GM12864 (cell line): ENCODE data around the gene SPDYE6.
A peak's percentile ranks its signal among the peaks of the same experiment; 100 is the strongest.
"Not testable (repeated sequence)": the region's sequence is repeated elsewhere in the genome, so short reads cannot be mapped to it uniquely, and the experiment has no call there.

Source experiments
- DNase-seq: peaks from one replicate; pipeline ENCODE4 v3.0.0-alpha.2; 2011; ENCODE audit warnings: low read depth
- H3K4me3 ChIP-seq: 2 replicates; pipeline ENCODE4 v1.5.1; 2011; ENCODE audit warnings: mild to moderate bottlenecking, low read depth, low read length, control low read depth
- CTCF ChIP-seq: IDR thresholded peaks from 2 replicates; pipeline ENCODE4 v1.5.1; 2011; ENCODE audit warnings: low read depth, mild to moderate bottlenecking, moderate library complexity, low read length, control low read depth, inconsistent platforms; ENCODE audit errors: missing control alignments

Gene SPDYE6

GRCh38 chr7:102330666-102331460 is 25.4 kb downstream of the SPDYE6 start:
- not testable (repeated sequence) for DNase-seq, H3K4me3 ChIP-seq

DNA sequence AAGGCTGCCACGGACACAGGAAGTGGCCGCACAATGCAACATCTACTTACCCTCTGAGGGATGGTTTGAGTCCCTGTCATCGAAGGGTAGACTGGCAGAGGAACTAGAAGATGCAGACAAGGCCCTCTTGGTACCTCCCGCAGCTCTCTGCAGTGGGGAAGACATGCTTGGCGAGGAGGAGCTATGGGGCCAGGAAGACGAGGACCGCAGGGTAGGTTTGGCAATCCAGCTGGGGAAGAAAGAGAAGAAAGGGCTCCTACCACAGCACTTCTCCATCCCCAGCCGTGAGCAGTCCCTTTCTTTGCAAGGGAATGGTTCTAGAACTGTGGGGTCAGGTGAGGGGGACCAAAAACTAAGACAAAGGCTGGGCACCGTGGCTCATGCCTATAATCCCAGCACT is 26.9 kb downstream of the SPDYE6 start:
- not testable (repeated sequence) for DNase-seq, H3K4me3 ChIP-seq

GRCh38 chr7:102328863-102329262 is 27.4 kb downstream of the SPDYE6 start:
- not testable (repeated sequence) for H3K4me3 ChIP-seq, DNase-seq

- H3K4me3 ChIP-seq, DNase-seq: not testable (repeated sequence)
These were observed 29.1 kb downstream of the SPDYE6 start for GRCh38 chr7:102327183-102327582.

DNA sequence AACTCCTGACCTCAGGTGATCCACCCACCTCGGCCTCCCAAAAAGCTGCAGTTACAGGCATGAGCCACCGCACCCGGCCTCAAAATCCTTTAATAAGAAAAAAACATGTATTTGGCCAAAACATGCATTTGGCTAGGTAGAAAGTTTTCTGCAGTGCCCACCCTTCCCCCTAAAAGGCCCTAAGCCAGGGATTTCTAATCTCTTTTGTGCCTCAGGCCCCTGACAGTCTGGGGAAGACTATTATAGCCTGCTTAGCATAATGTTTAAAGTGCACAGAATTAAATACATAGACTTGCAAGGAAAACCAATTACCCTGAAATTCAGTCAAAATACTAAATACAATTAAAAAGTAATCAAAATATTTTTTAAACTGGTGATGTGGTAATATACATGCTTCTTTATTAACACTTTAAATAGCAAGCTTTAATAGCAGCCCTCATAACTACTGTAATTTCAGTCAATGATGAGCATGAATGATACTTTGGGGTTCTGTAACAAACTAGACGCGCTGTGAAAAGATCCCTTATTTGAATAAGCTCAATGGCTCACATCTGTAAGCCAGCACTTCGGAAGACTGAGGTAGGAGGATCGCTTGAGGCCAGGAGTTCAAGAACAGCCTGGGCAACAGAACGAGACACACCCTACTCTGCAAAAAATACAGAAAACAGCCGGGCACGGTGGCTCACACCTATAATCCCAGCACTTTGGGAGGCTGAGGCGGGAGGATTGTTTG is 29.9 kb downstream of the SPDYE6 start:
- H3K4me3 ChIP-seq: no peak overlapping the region
- peak; percentile 9 for TF ChIP-seq CTCF
- no peak for DNase-seq

DNA sequence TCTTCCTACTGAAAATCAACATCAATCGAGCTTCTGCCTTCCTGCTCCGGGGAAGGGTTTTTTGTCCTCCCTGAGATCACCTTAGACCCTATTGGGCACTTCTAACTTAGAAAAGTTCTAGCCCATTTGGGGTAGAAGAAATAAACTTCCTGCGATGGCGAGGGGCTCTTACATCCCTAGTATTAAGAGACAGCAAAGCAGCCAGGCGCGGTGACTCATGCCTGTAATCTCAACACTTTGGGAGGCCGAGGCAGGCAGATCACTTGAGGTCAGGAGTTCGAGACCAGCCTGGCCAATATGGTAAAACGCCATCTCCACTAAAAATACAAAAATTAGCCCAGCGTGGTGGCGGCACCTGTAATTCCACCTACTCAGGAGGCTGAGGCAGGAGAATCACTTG is 31.1 kb downstream of the SPDYE6 start:
- not testable (repeated sequence) for H3K4me3 ChIP-seq, DNase-seq

DNA sequence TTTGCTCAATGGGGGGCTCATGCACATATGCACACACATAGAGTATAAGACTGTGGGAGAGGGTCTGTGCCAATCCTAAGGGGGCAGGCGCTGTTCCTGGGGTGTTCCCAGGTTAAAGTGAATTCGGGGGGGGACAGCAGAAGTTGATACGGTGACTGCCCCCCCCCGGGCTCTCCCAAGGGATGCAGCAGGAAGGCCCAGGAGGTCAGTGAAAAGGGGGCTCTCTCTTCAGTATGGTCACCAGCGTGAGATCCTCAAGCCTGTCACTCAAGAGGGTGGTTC is 32.4 kb downstream of the SPDYE6 start:
- no peak for TF ChIP-seq CTCF
- no peak for DNase-seq
- no peak overlapping the region for H3K4me3 ChIP-seq

DNA sequence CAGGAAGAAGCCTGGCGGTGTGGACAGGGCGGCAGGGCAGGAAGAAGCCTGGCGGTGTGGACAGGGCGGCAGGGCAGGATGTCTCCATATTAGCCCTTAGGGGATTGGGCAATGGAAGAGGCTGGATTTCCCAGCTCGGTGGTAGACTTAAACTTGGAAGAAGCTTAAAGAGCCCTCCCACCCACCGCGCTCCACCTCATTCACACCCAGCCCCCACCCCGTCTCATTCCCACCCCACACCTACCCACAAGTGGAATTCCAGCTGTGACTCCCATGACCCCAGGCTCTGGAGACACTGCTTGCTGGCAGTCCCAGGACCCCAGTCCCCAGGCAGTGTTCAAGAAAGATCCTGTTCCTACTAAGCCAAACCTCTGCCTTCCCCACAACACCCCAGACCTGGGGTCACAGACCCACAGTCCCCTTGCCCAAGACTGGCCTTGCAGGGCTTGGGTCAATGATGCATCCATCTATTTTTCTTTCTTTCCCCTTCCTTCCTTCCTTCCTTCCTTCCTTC is 34.0 kb downstream of the SPDYE6 start:
- H3K4me3 ChIP-seq: no peak overlapping the region
- no peak for DNase-seq
- TF ChIP-seq CTCF: no peak

DNA sequence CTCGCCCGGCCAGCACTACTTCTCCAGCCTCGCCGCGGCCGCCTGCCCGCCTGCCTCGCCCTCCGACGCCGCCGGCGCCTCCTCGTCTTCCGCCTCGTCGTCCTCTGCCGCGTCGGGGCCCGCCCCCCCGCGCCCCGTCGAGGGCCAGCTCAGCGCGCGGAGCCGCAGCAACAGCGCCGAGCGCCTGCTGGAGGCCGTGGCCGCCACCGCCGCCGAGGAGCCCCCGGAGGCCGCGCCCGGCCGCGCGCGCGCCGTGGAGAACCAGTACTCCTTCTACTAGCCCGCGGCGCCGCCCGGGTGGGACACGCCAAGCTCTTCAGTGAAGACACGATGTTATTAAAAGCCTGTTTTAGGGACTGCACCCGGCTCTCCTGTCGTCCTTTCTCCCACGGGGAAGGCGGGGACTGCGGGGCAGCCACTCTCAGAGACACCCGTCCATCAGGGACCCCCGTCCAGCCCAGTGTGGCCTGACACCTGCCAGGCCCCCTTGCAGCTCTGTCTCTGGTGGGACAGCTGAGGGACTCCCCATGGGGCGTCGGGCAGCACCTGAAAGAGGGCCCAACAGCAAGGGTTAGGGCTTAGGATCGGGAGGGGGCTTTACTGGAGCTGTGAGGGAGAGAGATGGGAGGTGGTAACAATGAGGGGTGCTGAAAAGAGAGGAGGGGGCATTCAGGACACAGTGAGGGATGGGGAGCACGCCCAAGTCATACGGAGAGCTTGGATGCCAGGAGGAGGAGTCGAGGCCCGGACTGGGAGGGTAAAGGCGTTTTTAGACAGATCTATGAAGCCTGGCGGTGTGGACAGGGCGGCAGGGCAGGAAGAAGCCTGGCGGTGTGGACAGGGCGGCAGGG is 34.7 kb downstream of the SPDYE6 start:
- no peak for TF ChIP-seq CTCF
- no peak overlapping the region for H3K4me3 ChIP-seq
- DNase-seq: no peak
